WTC11 (cell line): ENCODE data around the gene KCNH8. TPM values are rescaled to one million over a fixed set of nuclear protein-coding genes. Genes with fewer than 3 reads are reported as not detected.

Experiments
- ATAC-seq: fragments of 200-7000 bp; cut with Tn5 transposase; 2 replicates; pipeline ENCODE4 v1.10.0; 2021; ENCODE audit warnings: mild to moderate bottlenecking, moderate library complexity
- CTCF ChIA-PET: fragments of 300-600 bp; sonication (Branson Sonifier 250); formaldehyde crosslinking; loops from one replicate; lab custom pipeline; 2021; ENCODE audit warnings: antibody characterized with exemption; lab: Charles Lee
- POLR2A ChIA-PET: fragments of 350-600 bp; sonication (Branson Sonifier 250); formaldehyde crosslinking; loops from one replicate; lab custom pipeline; 2021; ENCODE audit warnings: antibody characterized with exemption; lab: Charles Lee
- DNase-seq: peaks from one replicate; pipeline ENCODE4 v3.0.0; 2021; ENCODE audit warnings: low spot score
- H3K27ac Mint-ChIP-seq: 2 replicates; pipeline ENCODE4 v1.8.0; 2021; ENCODE audit warnings: mixed read lengths
- H3K27me3 Mint-ChIP-seq: 2 replicates; pipeline ENCODE4 v1.8.0; 2021; ENCODE audit warnings: low read depth, mild to moderate bottlenecking, moderate library complexity, mixed read lengths
- H3K36me3 Mint-ChIP-seq: 2 replicates; pipeline ENCODE4 v1.8.0; 2021; ENCODE audit warnings: mixed read lengths
- H3K4me1 Mint-ChIP-seq: 2 replicates; pipeline ENCODE4 v1.8.0; 2022; ENCODE audit warnings: mixed read lengths
- H3K4me3 Mint-ChIP-seq: 2 replicates; pipeline ENCODE4 v1.8.0; 2021; ENCODE audit warnings: mild to moderate bottlenecking, moderate library complexity, mixed read lengths
- H3K9me3 Mint-ChIP-seq: 2 replicates; pipeline ENCODE4 v1.8.0; 2021; ENCODE audit warnings: mixed read lengths
- ATF3 ChIP-seq: sonication (generic); formaldehyde crosslinking; conservative IDR thresholded peaks from 2 replicates; pipeline ENCODE4 v1.8.1; 2022; ENCODE audit warnings: mild to moderate bottlenecking, missing genetic modification reagents
- FOXJ3 ChIP-seq: sonication (generic); formaldehyde crosslinking; IDR thresholded peaks from 2 replicates; pipeline ENCODE4 v1.9.0; 2021; ENCODE audit warnings: missing genetic modification reagents, mild to moderate bottlenecking, borderline replicate concordance
- FOXP1 ChIP-seq: sonication (generic); formaldehyde crosslinking; IDR thresholded peaks from 2 replicates; pipeline ENCODE4 v1.8.0; 2022; ENCODE audit warnings: missing genetic modification reagents, mild to moderate bottlenecking, moderate library complexity, borderline replicate concordance
- HMGA2 ChIP-seq: fragments of 250-450 bp; sonication (Bioruptor Pico); IDR thresholded peaks from 2 replicates; pipeline ENCODE4 v1.4.0; 2021; ENCODE audit warnings: mild to moderate bottlenecking, moderate library complexity
- IRF1 ChIP-seq: sonication (generic); formaldehyde crosslinking; IDR thresholded peaks from 2 replicates; pipeline ENCODE4 v1.8.0; 2023; ENCODE audit warnings: missing genetic modification reagents
- IRF2 ChIP-seq: sonication (generic); formaldehyde crosslinking; IDR thresholded peaks from 2 replicates; pipeline ENCODE4 v1.8.0; 2022; ENCODE audit warnings: low read depth, missing genetic modification reagents, borderline replicate concordance
- JUN ChIP-seq: sonication (generic); formaldehyde crosslinking; IDR thresholded peaks from 2 replicates; pipeline ENCODE4 v1.8.0; 2023; ENCODE audit warnings: mild to moderate bottlenecking, missing genetic modification reagents
- MAX ChIP-seq: sonication (generic); formaldehyde crosslinking; IDR thresholded peaks from 2 replicates; pipeline ENCODE4 v1.8.0; 2022; ENCODE audit warnings: mild to moderate bottlenecking, missing genetic modification reagents
- NFYB ChIP-seq: sonication (generic); formaldehyde crosslinking; conservative IDR thresholded peaks from 2 replicates; pipeline ENCODE4 v1.8.0; 2022; ENCODE audit warnings: low read depth, missing genetic modification reagents
- NR3C1 ChIP-seq: sonication (generic); formaldehyde crosslinking; conservative IDR thresholded peaks from 2 replicates; pipeline ENCODE4 v1.8.1; 2023; ENCODE audit warnings: low read depth, mild to moderate bottlenecking, missing genetic modification reagents
- RELA ChIP-seq: sonication (generic); formaldehyde crosslinking; IDR thresholded peaks from 2 replicates; pipeline ENCODE4 v1.8.1; 2022; ENCODE audit warnings: missing genetic modification reagents, mild to moderate bottlenecking, borderline replicate concordance
- SP1 ChIP-seq: sonication (generic); formaldehyde crosslinking; conservative IDR thresholded peaks from 2 replicates; pipeline ENCODE4 v1.8.1; 2022; ENCODE audit warnings: missing genetic modification reagents
- TEAD4 ChIP-seq: sonication (generic); formaldehyde crosslinking; IDR thresholded peaks from 2 replicates; pipeline ENCODE4 v1.8.0; 2022; ENCODE audit warnings: mild to moderate bottlenecking, missing genetic modification reagents
- USF1 ChIP-seq: sonication (generic); formaldehyde crosslinking; IDR thresholded peaks from 2 replicates; pipeline ENCODE4 v1.8.0; 2022; ENCODE audit warnings: mild to moderate bottlenecking, missing genetic modification reagents
- ZBTB21 ChIP-seq: sonication (generic); formaldehyde crosslinking; IDR thresholded peaks from 2 replicates; pipeline ENCODE4 v1.8.1; 2023; ENCODE audit warnings: mild to moderate bottlenecking, missing genetic modification reagents, borderline replicate concordance
- ZBTB43 ChIP-seq: sonication (generic); formaldehyde crosslinking; IDR thresholded peaks from 2 replicates; pipeline ENCODE4 v1.8.1; 2023; ENCODE audit warnings: mild to moderate bottlenecking, missing genetic modification reagents
- ZMAT4 ChIP-seq: fragments of 250-450 bp; sonication (Bioruptor Pico); IDR thresholded peaks from 2 replicates; pipeline ENCODE4 v1.9.0; 2021; ENCODE audit warnings: mild to moderate bottlenecking
- total RNA-seq: library from RNA; stranded (reverse); gene quantifications from 3 replicates; pipeline ENCODE4 v1.2.3, GENCODE V29; 2021

The KCNH8 gene
- total RNA-seq, 1 experiment from 2014 or later, result 2.8 TPM

- peaks cover 12% of the 10 kb centered on the region for H3K36me3 Mint-ChIP-seq
- H3K27ac Mint-ChIP-seq, result no peak overlapping the region
- ATAC-seq (no peak), DNase-seq (no peak)
- TF ChIP-seq USF1 (CRISPR knock-in tag), result no peak
- no peak for TF ChIP-seq HMGA2 (CRISPR knock-in tag)
- ChIA-PET POLR2A (no interaction called here), CTCF (no interaction called here)
- H3K9me3 Mint-ChIP-seq, result peaks cover 21% of the 10 kb centered on the region
- no peak overlapping the region for H3K4me3 Mint-ChIP-seq
- no peaks in the 10 kb centered on the region for H3K4me1 Mint-ChIP-seq
- peaks cover 3% of the 10 kb centered on the region; the same call in 1 of the 2 replicates for H3K27me3 Mint-ChIP-seq
Observed at GRCh38 chr3:19116239-19116638, 32.1 kb upstream of the KCNH8 start.

GRCh38 chr3:19124752-19125151, 23.6 kb upstream of the KCNH8 start:
- TF ChIP-seq MAX (CRISPR knock-in tag) (no peak), SP1 (CRISPR knock-in tag) (no peak), RELA (CRISPR knock-in tag) (no peak), ZBTB21 (CRISPR knock-in tag) (no peak), TEAD4 (no peak), ATF3 (no peak), JUN (CRISPR knock-in tag) (no peak), NR3C1 (CRISPR knock-in tag) (no peak), FOXJ3 (CRISPR knock-in tag) (no peak), FOXP1 (CRISPR knock-in tag) (no peak), ZMAT4 (CRISPR knock-in tag) (no peak)

GRCh38 chr3:19139863-19140262, 8.4 kb upstream of the KCNH8 start:
- ChIA-PET CTCF (interaction anchor here (0.8 kb wide), 1 partner anchor 10 kb away, joined by 3 read pairs; no protein-coding TSS in a partner anchor), POLR2A (no interaction called here)
- H3K27me3 Mint-ChIP-seq, result no peaks in the 10 kb centered on the region
- no peak overlapping the region for H3K4me3 Mint-ChIP-seq
- no peaks in the 10 kb centered on the region for H3K36me3 Mint-ChIP-seq
- ATAC-seq (no peak), DNase-seq (no peak)
- TF ChIP-seq IRF2 (CRISPR knock-in tag) (no peak), USF1 (CRISPR knock-in tag) (no peak), IRF1 (CRISPR knock-in tag) (no peak), ZBTB21 (CRISPR knock-in tag) (no peak), NFYB (CRISPR knock-in tag) (no peak), ZBTB43 (no peak)
- no peak overlapping the region for H3K27ac Mint-ChIP-seq
- peaks cover 23% of the 10 kb centered on the region for H3K4me1 Mint-ChIP-seq
- peaks cover 4% of the 10 kb centered on the region for H3K9me3 Mint-ChIP-seq

More at GRCh38 chr3:19124752-19125151, 23.6 kb upstream of the KCNH8 start:
- Mint-ChIP-seq H3K27ac (no peak overlapping the region), H3K36me3 (no peaks in the 10 kb centered on the region), H3K4me3 (no peak overlapping the region), H3K4me1 (peaks cover 6% of the 10 kb centered on the region), H3K27me3 (peaks cover 3% of the 10 kb centered on the region; the same call in 1 of the 2 replicates), H3K9me3 (peaks cover 4% of the 10 kb centered on the region)
- ChIA-PET CTCF (no interaction called here), POLR2A (no interaction called here)
- DNase-seq (no peak), ATAC-seq (no peak)
